A549 (cell line): Measurements from ENCODE around the gene CKAP5.

ENCODE experiments used
- CTCF ChIP-seq: fragments of >200 bp; sonication (Bioruptor Twin); formaldehyde crosslinking; IDR thresholded peaks from 3 replicates; pipeline ENCODE4 v1.5.1; 2016
- EHMT2 ChIP-seq: fragments of 200-600 bp; sonication (generic); IDR thresholded peaks from 2 replicates; pipeline ENCODE4 v1.6.1; 2016; ENCODE audit warnings: antibody characterized with exemption, low read depth, mild to moderate bottlenecking, moderate library complexity
- GATA3 ChIP-seq: IDR thresholded peaks from 2 replicates; pipeline ENCODE4 v1.6.1; 2012; ENCODE audit warnings: borderline replicate concordance
- JUNB ChIP-seq: fragments of >200 bp; sonication (Bioruptor Twin); formaldehyde crosslinking; IDR thresholded peaks from 2 replicates; pipeline ENCODE4 v1.6.1; 2016
- KDM5A ChIP-seq: fragments of 200-600 bp; sonication (generic); IDR thresholded peaks from 2 replicates; pipeline ENCODE4 v1.6.1; 2016; ENCODE audit warnings: antibody characterized with exemption, mild to moderate bottlenecking
- MAZ ChIP-seq: fragments of 150-350 bp; IDR thresholded peaks from 2 replicates; pipeline ENCODE4 v1.6.1; 2014; ENCODE audit warnings: antibody characterized with exemption, low read depth, low read length, borderline replicate concordance
- NPAS2 ChIP-seq: fragments of 250-450 bp; sonication (Bioruptor Pico); IDR thresholded peaks from 2 replicates; pipeline ENCODE4 v1.8.0; 2022; ENCODE audit warnings: mild to moderate bottlenecking, moderate library complexity, borderline replicate concordance
- POLR2A ChIP-seq: IDR thresholded peaks from 2 replicates; pipeline ENCODE4 v1.6.1; 2012; ENCODE audit warnings: mild to moderate bottlenecking, low read length
- RAD21 ChIP-seq, 2 experiments: fragments of >200 bp in 1 of 2; sonication (Bioruptor Twin) in 1 of 2; formaldehyde crosslinking in 1 of 2; IDR thresholded peaks in 1 of 2; conservative IDR thresholded peaks in 1 of 2; 2 replicates in 1 of 2; 3 replicates in 1 of 2; pipeline ENCODE4 v1.6.1; 2012 to 2018; ENCODE audit warnings: inconsistent platforms in 1 of 2
- RFX5 ChIP-seq: fragments of 450-650 bp; IDR thresholded peaks from 2 replicates; pipeline ENCODE4 v1.7.1; 2014; ENCODE audit warnings: antibody characterized with exemption, mild to moderate bottlenecking, moderate library complexity
- RNF2 ChIP-seq: fragments of 200-600 bp; sonication (generic); IDR thresholded peaks from 2 replicates; pipeline ENCODE4 v1.6.1; 2016; ENCODE audit warnings: low read depth, mild to moderate bottlenecking, antibody characterized with exemption, moderate library complexity, borderline replicate concordance
- SMC3 ChIP-seq: fragments of >200 bp; sonication (Bioruptor Twin); formaldehyde crosslinking; IDR thresholded peaks from 3 replicates; pipeline ENCODE4 v1.6.1; 2018; ENCODE audit warnings: inconsistent platforms
- SREBF2 ChIP-seq: fragments of 450-650 bp; IDR thresholded peaks from 2 replicates; pipeline ENCODE4 v1.6.1; 2014; ENCODE audit warnings: mild to moderate bottlenecking, moderate library complexity
- USF2 ChIP-seq: fragments of 450-650 bp; IDR thresholded peaks from 2 replicates; pipeline ENCODE4 v1.6.1; 2014; ENCODE audit warnings: antibody characterized with exemption

GRCh38 chr11:46800177-46800576, 45.9 kb downstream of the CKAP5 start:
- TF ChIP-seq RAD21 (conservative IDR thresholded peaks at IDR 0.05 in 1 of 2, IDR thresholded peaks at IDR 0.05 in 1 of 2): no peak
- no peak for TF ChIP-seq CTCF
- TF ChIP-seq JUNB: no peak
- no peak for TF ChIP-seq USF2
- no peak for TF ChIP-seq SMC3
- TF ChIP-seq KDM5A: no peak
- TF ChIP-seq SREBF2: no peak
- no peak for TF ChIP-seq POLR2A
- TF ChIP-seq EHMT2: no peak
- TF ChIP-seq NPAS2 (CRISPR knock-in tag): no peak
- TF ChIP-seq RNF2: no peak
- TF ChIP-seq GATA3: no peak
- no peak for TF ChIP-seq MAZ
- no peak for TF ChIP-seq RFX5
